B cell (primary cell): ENCODE data around the gene ADAM19. TPM values are rescaled to one million over a fixed set of nuclear protein-coding genes. Genes with fewer than 3 reads are reported as not detected.

Source experiments
- ATAC-seq: fragments of 200-7000 bp; cut with Tn5 transposase; one replicate; pipeline ENCODE4 v1.10.0; 2021; ENCODE audit warnings: low read depth, mild to moderate bottlenecking, moderate number of reproducible peaks, moderate library complexity
- CTCF ChIA-PET: fragments of 350-600 bp; sonication (Branson Sonifier 250); formaldehyde crosslinking; loops from one replicate; lab custom pipeline; 2021; ENCODE audit warnings: antibody characterized with exemption, inconsistent platforms; lab: Charles Lee
- POLR2A ChIA-PET: fragments of 350-600 bp; sonication (Branson Sonifier 250); formaldehyde crosslinking; loops from one replicate; lab custom pipeline; 2021; ENCODE audit warnings: antibody characterized with exemption; lab: Charles Lee
- DNase-seq: peaks from one replicate; pipeline ENCODE4 v3.0.0; 2013
- H2AFZ ChIP-seq: 2 replicates; pipeline ENCODE4 v1.6.1; 2012; ENCODE audit warnings: mild to moderate bottlenecking, low read depth, low read length; ENCODE audit not compliant: insufficient read depth, poor library complexity, severe bottlenecking
- H3K27ac ChIP-seq, 2 donors: 1 replicate in 1 of 2; 2 replicates in 1 of 2; pipeline ENCODE4 v1.5.1; 2012 to 2013; ENCODE audit warnings: low read length in 2 of 2, mild to moderate bottlenecking in 2 of 2, moderate library complexity in 1 of 2
- H3K27me3 ChIP-seq, 4 experiments: fragments of 200-600 bp in 1 of 4; sonication (generic) in 1 of 4; replicated peaks in 1 of 4; 1 replicate in 2 of 4; 2 replicates in 2 of 4; pipeline versions ENCODE4 v1.6.1 to v1.7.0; 2013 to 2016; ENCODE audit warnings: low read length in 3 of 4, mild to moderate bottlenecking in 2 of 4, mixed read lengths in 1 of 4, moderate library complexity in 1 of 4; ENCODE audit not compliant: insufficient read depth in 4 of 4, control insufficient read depth in 3 of 4; ENCODE audit errors: control extremely low read depth in 1 of 4
- H3K36me3 ChIP-seq, 2 experiments: replicated peaks in 1 of 2; 1 replicate in 1 of 2; 2 replicates in 1 of 2; pipeline versions ENCODE4 v1.6.1 to v1.7.1; 2013; ENCODE audit warnings: low read length in 1 of 2; ENCODE audit not compliant: insufficient read depth in 2 of 2, control insufficient read depth in 1 of 2; ENCODE audit errors: control extremely low read depth in 1 of 2, extremely low read depth in 1 of 2
- H3K4me1 ChIP-seq, 2 donors: fragments of 200-600 bp in 1 of 2; sonication (generic) in 1 of 2; 1 replicate in 1 of 2; 2 replicates in 1 of 2; pipeline versions ENCODE4 v1.5.1 to v1.6.1; 2013 to 2017; ENCODE audit warnings: low read length in 2 of 2; ENCODE audit not compliant: control insufficient read depth in 2 of 2, insufficient read depth in 2 of 2
- H3K4me2 ChIP-seq: replicated peaks from 2 replicates; pipeline ENCODE3; 2012; ENCODE audit warnings: mild to moderate bottlenecking, low read depth, low read length; ENCODE audit not compliant: poor library complexity, severe bottlenecking
- H3K4me3 ChIP-seq, 5 experiments: fragments of 200-600 bp in 1 of 5; sonication (generic) in 1 of 5; 1 replicate in 3 of 5; 2 replicates in 2 of 5; pipeline versions ENCODE4 v1.5.1 to v1.7.0; 2011 to 2016; ENCODE audit warnings: low read length in 4 of 5, mild to moderate bottlenecking in 4 of 5, low read depth in 2 of 5, control low read depth in 1 of 5, moderate library complexity in 1 of 5; ENCODE audit not compliant: insufficient read depth in 1 of 5; ENCODE audit errors: control extremely low read depth in 1 of 5, extremely low read depth in 1 of 5
- H3K79me2 ChIP-seq: fragments of 200-600 bp; sonication (generic); one replicate; pipeline ENCODE4 v1.6.0; 2016; ENCODE audit warnings: low read length; ENCODE audit not compliant: control insufficient read depth, insufficient read depth
- H3K9ac ChIP-seq: fragments of 200-600 bp; sonication (generic); 2 replicates; pipeline ENCODE4 v1.6.1; 2017; ENCODE audit warnings: mild to moderate bottlenecking, low read length, moderate library complexity
- H3K9me3 ChIP-seq, 3 donors: one replicate each; pipeline versions ENCODE4 v1.6.1 to v1.7.1; 2013; ENCODE audit warnings: low read length in 2 of 3; ENCODE audit not compliant: control insufficient read depth in 2 of 3, insufficient read depth in 1 of 3; ENCODE audit errors: control extremely low read depth in 1 of 3
- H4K20me1 ChIP-seq: 2 replicates; pipeline ENCODE4 v1.6.0; 2012; ENCODE audit warnings: mild to moderate bottlenecking, low read length; ENCODE audit not compliant: insufficient read depth, control insufficient read depth, poor library complexity, severe bottlenecking
- H3K27ac Mint-ChIP-seq: one replicate; pipeline ENCODE4 v1.8.0; 2021; ENCODE audit warnings: mixed read lengths
- H3K27me3 Mint-ChIP-seq: one replicate; pipeline ENCODE4 v1.8.0; 2021; ENCODE audit warnings: mixed read lengths
- H3K4me1 Mint-ChIP-seq: one replicate; pipeline ENCODE4 v1.8.0; 2021; ENCODE audit warnings: mixed read lengths
- H3K4me3 Mint-ChIP-seq: one replicate; pipeline ENCODE4 v1.8.0; 2021; ENCODE audit warnings: mixed read lengths
- H3K9me3 Mint-ChIP-seq: one replicate; pipeline ENCODE4 v1.8.0; 2022; ENCODE audit warnings: mixed read lengths; ENCODE audit not compliant: insufficient read depth
- EZH2 ChIP-seq: IDR thresholded peaks from 2 replicates; pipeline ENCODE4 v1.6.1; 2012; ENCODE audit warnings: borderline replicate concordance, low read depth, mild to moderate bottlenecking, moderate library complexity, low read length; ENCODE audit not compliant: insufficient read depth, poor library complexity, severe bottlenecking
- WGBS: methylation state at CpG from one replicate; pipeline ENCODE4 v1.1.5; 2013; ENCODE audit warnings: missing lambda C conversion rate; ENCODE audit not compliant: insufficient coverage; 5-methylcytosine and 5-hydroxymethylcytosine counted together
- intact Hi-C: fragments of 100-400 bp; cut with micrococcal nuclease; formaldehyde crosslinking; loops from one replicate; pipeline ENCODE4 v1.10.0; 2022
- polyA plus RNA-seq: library from polyadenylated mRNA; depleted of rRNA; stranded (reverse); fragments of >200 nt; gene quantifications from 2 replicates; pipeline ENCODE4 v1.2.3, GENCODE V29; 2012
- total RNA-seq, 2 donors: library from RNA; stranded (reverse); fragments of 120-200 nt in 1 of 2; gene quantifications; 1 replicate in 1 of 2; 2 replicates in 1 of 2; pipeline versions ENCODE4 v1.2.3 to v1.2.4, GENCODE V29; 2013 to 2022
- TF ChIP-seq, protein P1 (sequence below): fragments of 200-600 bp; IDR thresholded peaks from one replicate; pipeline ENCODE4 v1.8.0; 2022; ENCODE audit warnings: antibody characterized with exemption, mild to moderate bottlenecking

ADAM19 gene
- total and polyA plus RNA-seq, 2 donors (not counting 1 experiment from before 2014, with no cell fraction given): 110 to 171 TPM

DNA sequence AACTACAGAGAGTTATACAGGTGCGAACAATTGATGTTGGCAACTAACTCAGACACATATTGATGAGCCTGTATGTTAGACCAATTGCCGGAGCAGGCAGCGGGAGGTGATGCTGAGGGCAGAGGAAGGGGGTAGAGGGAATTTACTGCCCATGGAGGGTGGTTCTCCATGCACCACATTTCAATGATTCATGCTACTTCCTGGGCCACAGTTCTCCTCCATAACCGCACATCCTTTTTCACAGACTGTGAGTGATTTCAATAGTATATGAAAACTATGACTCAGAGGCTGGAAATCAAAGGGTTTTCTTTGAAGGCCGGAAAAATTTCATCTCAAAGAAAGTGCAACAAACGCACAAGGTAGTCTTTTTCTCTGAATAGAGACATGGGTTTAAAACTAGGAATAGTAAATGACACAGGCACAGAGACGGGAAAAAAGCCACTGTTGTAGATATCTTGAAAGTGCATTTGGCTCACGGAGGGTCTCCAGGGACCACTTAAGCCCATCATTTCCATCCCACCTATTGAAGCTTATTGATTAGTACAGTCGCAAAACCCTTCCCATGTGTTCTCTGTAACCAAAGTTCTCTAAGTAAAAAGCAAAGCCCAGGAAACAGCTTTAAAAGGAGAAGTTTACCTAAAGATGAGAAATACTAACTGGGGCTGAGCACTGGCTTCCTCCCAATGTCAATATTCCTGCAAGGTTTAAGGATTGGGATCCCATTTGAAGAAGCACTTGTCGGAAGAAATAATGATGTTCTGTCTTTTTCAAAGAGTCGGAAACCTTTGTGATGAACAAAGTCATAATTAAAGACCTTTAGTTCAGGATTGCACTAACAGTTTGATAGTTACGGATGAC is 28.0 kb upstream of the ADAM19 start:
- Histone ChIP-seq H3K4me2 (peak overlapping the region; percentile 50), H4K20me1 (no peaks in the 10 kb centered on the region), H3K27ac (peak overlapping the region; percentile 65 to 77), H3K79me2 (peaks cover 2% of the 10 kb centered on the region), H3K9me3 (no peaks in the 10 kb centered on the region), H3K9ac (no peak overlapping the region), H3K4me1 (peaks cover 71 to 73% of the 10 kb centered on the region in 2 donors), H3K36me3 (no peaks in the 10 kb centered on the region), H3K27me3 (no peaks in the 10 kb centered on the region), H2AFZ (no peak overlapping the region), H3K4me3 (no peak overlapping the region)
- POLR2A ChIA-PET: interaction anchor here (0.6 to 0.7 kb wide), 2 partner anchors 74 to 169 kb away, joined by 3 read pairs; no protein-coding TSS in a partner anchor
- Mint-ChIP-seq H3K27me3 (no peaks in the 10 kb centered on the region), H3K9me3 (no peaks in the 10 kb centered on the region), H3K4me3 (peak overlapping the region; percentile 20), H3K4me1 (peaks cover 73% of the 10 kb centered on the region), H3K27ac (peak overlapping the region; percentile 81)
- TF ChIP-seq EZH2: no peak
- 73% methylated on average over 3 of the region's 12 CpGs for WGBS
- CTCF ChIA-PET: interaction anchor here (1.0 kb wide), 1 partner anchor 139 kb away, joined by 4 read pairs; no protein-coding TSS in a partner anchor
- DNase-seq (peak; percentile 38), ATAC-seq (peak; percentile 14)
- intact Hi-C loops: loop anchor here (2.0 kb wide), 2 partner anchors 63 to 101 kb away; no protein-coding TSS in a partner anchor

DNA sequence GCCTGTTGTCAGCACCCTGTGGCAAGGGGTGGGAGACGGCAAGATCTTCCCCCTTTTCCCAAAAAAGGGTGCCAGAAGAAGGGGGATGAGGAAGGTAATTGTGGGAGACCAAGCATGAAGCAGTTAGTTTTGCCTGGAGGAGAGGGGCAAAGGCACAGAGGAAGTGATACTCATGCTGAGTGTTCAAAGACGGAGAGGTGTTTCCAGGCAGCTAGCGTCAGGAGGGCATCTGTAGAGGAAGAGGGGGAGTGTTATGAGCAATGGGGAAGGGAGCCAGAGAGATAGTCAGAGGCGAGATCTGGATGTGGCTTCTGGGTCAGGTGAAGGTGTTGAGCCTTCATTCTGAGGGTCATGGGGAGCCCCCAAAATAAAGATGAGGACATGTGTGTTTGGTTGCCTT is 26.9 kb upstream of the ADAM19 start:
- ATAC-seq: peak; percentile 75

More for the DNA sequence above, 26.9 kb upstream of the ADAM19 start:
- Mint-ChIP-seq H3K27ac (peak overlapping the region; percentile 81), H3K4me1 (peaks cover 75% of the 10 kb centered on the region), H3K4me3 (peak overlapping the region; percentile 21), H3K9me3 (no peaks in the 10 kb centered on the region), H3K27me3 (no peaks in the 10 kb centered on the region)
- ChIA-PET CTCF (no interaction called here), POLR2A (no interaction called here)
- peak; percentile 84 for DNase-seq
- H2AFZ ChIP-seq: peak overlapping the region; percentile 3
- 0% methylated on average over 3 of the region's 4 CpGs for WGBS
- intact Hi-C loops: loop anchor here (1.0 to 2.0 kb wide), 3 partner anchors 9 to 100 kb away; no protein-coding TSS in a partner anchor
- no peaks in the 10 kb centered on the region for H4K20me1 ChIP-seq
- peaks cover 0 to 4% (median 0%) of the 10 kb centered on the region in 3 donors for H3K9me3 ChIP-seq
- H3K79me2 ChIP-seq: no peaks in the 10 kb centered on the region
- peak overlapping the region in 1 of 5 experiments; percentile 9 for H3K4me3 ChIP-seq
- H3K9ac ChIP-seq: no peak overlapping the region
- peaks cover 71 to 74% of the 10 kb centered on the region in 2 donors for H3K4me1 ChIP-seq
- H3K27me3 ChIP-seq: no peaks in the 10 kb centered on the region
- no peaks in the 10 kb centered on the region for H3K36me3 ChIP-seq
- no peak for TF ChIP-seq EZH2
- TF ChIP-seq, protein P1, sequence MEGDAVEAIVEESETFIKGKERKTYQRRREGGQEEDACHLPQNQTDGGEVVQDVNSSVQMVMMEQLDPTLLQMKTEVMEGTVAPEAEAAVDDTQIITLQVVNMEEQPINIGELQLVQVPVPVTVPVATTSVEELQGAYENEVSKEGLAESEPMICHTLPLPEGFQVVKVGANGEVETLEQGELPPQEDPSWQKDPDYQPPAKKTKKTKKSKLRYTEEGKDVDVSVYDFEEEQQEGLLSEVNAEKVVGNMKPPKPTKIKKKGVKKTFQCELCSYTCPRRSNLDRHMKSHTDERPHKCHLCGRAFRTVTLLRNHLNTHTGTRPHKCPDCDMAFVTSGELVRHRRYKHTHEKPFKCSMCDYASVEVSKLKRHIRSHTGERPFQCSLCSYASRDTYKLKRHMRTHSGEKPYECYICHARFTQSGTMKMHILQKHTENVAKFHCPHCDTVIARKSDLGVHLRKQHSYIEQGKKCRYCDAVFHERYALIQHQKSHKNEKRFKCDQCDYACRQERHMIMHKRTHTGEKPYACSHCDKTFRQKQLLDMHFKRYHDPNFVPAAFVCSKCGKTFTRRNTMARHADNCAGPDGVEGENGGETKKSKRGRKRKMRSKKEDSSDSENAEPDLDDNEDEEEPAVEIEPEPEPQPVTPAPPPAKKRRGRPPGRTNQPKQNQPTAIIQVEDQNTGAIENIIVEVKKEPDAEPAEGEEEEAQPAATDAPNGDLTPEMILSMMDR: no peak
- peak overlapping the region; percentile 65 to 77 for H3K27ac ChIP-seq
- H3K4me2 ChIP-seq: peak overlapping the region; percentile 50
